Measurements from ENCODE around the gene CDK19.

DNA sequence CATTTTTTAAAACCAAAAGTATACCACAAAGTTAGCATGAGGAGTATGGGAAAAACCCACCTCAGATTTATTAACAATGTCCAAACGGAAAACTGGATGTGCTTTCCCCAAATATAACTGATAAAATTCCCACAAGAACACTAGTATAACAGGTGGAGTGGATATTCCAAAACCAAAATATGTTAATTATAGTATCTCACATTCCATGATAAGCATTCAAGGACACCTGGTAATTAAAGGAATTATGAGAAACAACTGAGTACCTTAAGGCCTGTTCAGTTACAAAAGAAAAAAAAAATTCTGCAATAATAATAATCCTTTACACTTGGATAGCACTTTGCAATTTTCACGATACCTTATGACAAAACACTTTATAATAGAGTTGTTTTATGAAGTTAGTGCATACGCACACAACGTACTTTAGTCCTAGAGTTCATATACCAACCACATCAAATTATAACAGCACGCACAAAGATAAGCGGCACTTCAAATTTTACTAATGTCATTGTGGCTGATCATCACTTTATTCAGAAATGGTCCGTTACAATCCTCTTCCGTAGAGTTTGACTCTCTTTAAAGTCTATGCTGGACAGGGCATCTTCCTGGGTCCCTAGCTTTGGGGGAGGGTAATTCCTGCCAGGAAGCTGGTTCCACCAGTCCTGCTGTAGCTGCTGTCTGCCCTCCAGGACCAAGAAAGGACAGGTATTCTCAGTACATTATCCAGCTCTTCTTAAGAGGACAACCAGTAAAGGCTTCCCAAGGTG is 1.7 kb downstream of the CDK19 start:
- TF ChIP-seq, protein P1, sequence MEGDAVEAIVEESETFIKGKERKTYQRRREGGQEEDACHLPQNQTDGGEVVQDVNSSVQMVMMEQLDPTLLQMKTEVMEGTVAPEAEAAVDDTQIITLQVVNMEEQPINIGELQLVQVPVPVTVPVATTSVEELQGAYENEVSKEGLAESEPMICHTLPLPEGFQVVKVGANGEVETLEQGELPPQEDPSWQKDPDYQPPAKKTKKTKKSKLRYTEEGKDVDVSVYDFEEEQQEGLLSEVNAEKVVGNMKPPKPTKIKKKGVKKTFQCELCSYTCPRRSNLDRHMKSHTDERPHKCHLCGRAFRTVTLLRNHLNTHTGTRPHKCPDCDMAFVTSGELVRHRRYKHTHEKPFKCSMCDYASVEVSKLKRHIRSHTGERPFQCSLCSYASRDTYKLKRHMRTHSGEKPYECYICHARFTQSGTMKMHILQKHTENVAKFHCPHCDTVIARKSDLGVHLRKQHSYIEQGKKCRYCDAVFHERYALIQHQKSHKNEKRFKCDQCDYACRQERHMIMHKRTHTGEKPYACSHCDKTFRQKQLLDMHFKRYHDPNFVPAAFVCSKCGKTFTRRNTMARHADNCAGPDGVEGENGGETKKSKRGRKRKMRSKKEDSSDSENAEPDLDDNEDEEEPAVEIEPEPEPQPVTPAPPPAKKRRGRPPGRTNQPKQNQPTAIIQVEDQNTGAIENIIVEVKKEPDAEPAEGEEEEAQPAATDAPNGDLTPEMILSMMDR (IDR thresholded peaks at IDR 0.05; ENCODE audit: low read depth, low read length) = no peak
- TF ChIP-seq, protein P2, sequence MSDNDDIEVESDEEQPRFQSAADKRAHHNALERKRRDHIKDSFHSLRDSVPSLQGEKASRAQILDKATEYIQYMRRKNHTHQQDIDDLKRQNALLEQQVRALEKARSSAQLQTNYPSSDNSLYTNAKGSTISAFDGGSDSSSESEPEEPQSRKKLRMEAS (IDR thresholded peaks at IDR 0.05; ENCODE audit: low read depth, low read length) = no peak
- TF ChIP-seq POLR2A (IDR thresholded peaks at IDR 0.05; ENCODE audit: extremely low read depth, insufficient read length) (no peak), MYC (IDR thresholded peaks at IDR 0.05; ENCODE audit: low read depth, low read length) (no peak)

Data from NB4 (cell line).